ENCODE data around the gene OSBP2. TPM values are rescaled to one million over a fixed set of nuclear protein-coding genes. Genes with fewer than 3 reads are reported as not detected.

The OSBP2 gene
- polyA plus RNA-seq: 1 to 10 TPM in 1 of 3 donors, under 1 TPM in 2; 0.19 to 2.4 (median 0.35) TPM

- Mint-ChIP-seq H3K4me1 (peaks cover 6 to 9% of the 10 kb centered on the region in 2 donors), H3K36me3 (peaks cover 0 to 5% (median 0%) of the 10 kb centered on the region in 3 donors), H3K27me3 (ENCODE audit: low read depth in 3 of 3) (peaks cover 8 to 10% (median 9%) of the 10 kb centered on the region in 3 donors), H3K27ac (peak within 1 kb of the TSS in 4 of 6 donors; percentile 10 to 69 (median 28)), H3K9me3 (peaks cover 0 to 1% (median 0%) of the 10 kb centered on the region in 6 donors), H3K4me3 (peak within 1 kb of the TSS; percentile 80 to 90 (median 86))
- peak; percentile 14 to 27 (median 24) for DNase-seq
These were observed at the start of gene OSBP2 for GRCh38 chr22:30694640-30695350. Gene OSBP2 (plus strand): TSS chr22:30694874. CDS start chr22:30694910, 36 bp downstream.

- Mint-ChIP-seq H3K36me3 (no peaks in the 10 kb centered on the region), H3K27ac (no peak overlapping the region), H3K4me3 (no peak overlapping the region), H3K4me1 (no peaks in the 10 kb centered on the region), H3K27me3 (ENCODE audit: low read depth in 3 of 3) (peaks cover 0 to 2% (median 0%) of the 10 kb centered on the region in 3 donors), H3K9me3 (no peaks in the 10 kb centered on the region)
- DNase-seq: no peak
These were observed 48.0 kb upstream of the OSBP2 start for GRCh38 chr22:30646518-30647160.

GRCh38 chr22:30647536-30647935 lies 47.1 kb upstream of the OSBP2 start:
- H3K9me3 Mint-ChIP-seq: no peaks in the 10 kb centered on the region
- DNase-seq: no peak
- peaks cover 0 to 2% (median 0%) of the 10 kb centered on the region in 3 donors for H3K27me3 Mint-ChIP-seq (ENCODE audit: low read depth in 3 of 3)
- no peak overlapping the region for H3K27ac Mint-ChIP-seq
- H3K4me3 Mint-ChIP-seq: no peak overlapping the region
- H3K36me3 Mint-ChIP-seq: no peaks in the 10 kb centered on the region
- H3K4me1 Mint-ChIP-seq: peaks cover 0 to 2% of the 10 kb centered on the region in 2 donors

- H3K4me1 Mint-ChIP-seq: peaks cover 0 to 5% of the 10 kb centered on the region in 2 donors
- peaks cover 0 to 2% (median 0%) of the 10 kb centered on the region in 3 donors for H3K27me3 Mint-ChIP-seq (ENCODE audit: low read depth in 3 of 3)
- peak overlapping the region in 1 of 6 donors; percentile 17 for H3K27ac Mint-ChIP-seq
- no peak for DNase-seq
- H3K9me3 Mint-ChIP-seq: no peaks in the 10 kb centered on the region
- no peak overlapping the region for H3K4me3 Mint-ChIP-seq
- H3K36me3 Mint-ChIP-seq: no peaks in the 10 kb centered on the region
These were observed 45.8 kb upstream of the OSBP2 start for GRCh38 chr22:30648825-30649224.

GRCh38 chr22:30649430-30650007 lies 45.2 kb upstream of the OSBP2 start:
- peaks cover 0 to 5% of the 10 kb centered on the region in 2 donors for H3K4me1 Mint-ChIP-seq
- peaks cover 0 to 2% (median 0%) of the 10 kb centered on the region in 3 donors for H3K27me3 Mint-ChIP-seq (ENCODE audit: low read depth in 3 of 3)
- peak in 1 of 3 donors; percentile 7 for DNase-seq
- H3K4me3 Mint-ChIP-seq: no peak overlapping the region
- H3K27ac Mint-ChIP-seq: no peak overlapping the region
- no peaks in the 10 kb centered on the region for H3K36me3 Mint-ChIP-seq
- H3K9me3 Mint-ChIP-seq: no peaks in the 10 kb centered on the region

GRCh38 chr22:30650508-30651116 lies 44.1 kb upstream of the OSBP2 start:
- Mint-ChIP-seq H3K4me1 (peaks cover 0 to 5% of the 10 kb centered on the region in 2 donors), H3K9me3 (no peaks in the 10 kb centered on the region), H3K36me3 (peaks cover 0 to 2% (median 0%) of the 10 kb centered on the region in 3 donors), H3K27ac (no peak overlapping the region), H3K4me3 (no peak overlapping the region), H3K27me3 (ENCODE audit: low read depth in 3 of 3) (peaks cover 0 to 2% (median 0%) of the 10 kb centered on the region in 3 donors)
- DNase-seq: no peak

GRCh38 chr22:30652852-30653251 lies 41.8 kb upstream of the OSBP2 start:
- Mint-ChIP-seq H3K4me1 (peaks cover 0 to 5% of the 10 kb centered on the region in 2 donors), H3K27me3 (ENCODE audit: low read depth in 3 of 3) (peaks cover 0 to 2% (median 0%) of the 10 kb centered on the region in 3 donors), H3K9me3 (no peaks in the 10 kb centered on the region), H3K4me3 (no peak overlapping the region), H3K36me3 (peaks cover 0 to 3% (median 0%) of the 10 kb centered on the region in 3 donors), H3K27ac (no peak overlapping the region)
- DNase-seq: no peak

GRCh38 chr22:30654361-30654760 lies 40.3 kb upstream of the OSBP2 start:
- Mint-ChIP-seq H3K9me3 (no peaks in the 10 kb centered on the region), H3K4me1 (peaks cover 0 to 5% of the 10 kb centered on the region in 2 donors)

GRCh38 chr22:30655532-30655931 lies 39.1 kb upstream of the OSBP2 start:
- Mint-ChIP-seq H3K4me1 (peaks cover 0 to 5% of the 10 kb centered on the region in 2 donors), H3K27ac (no peak overlapping the region), H3K27me3 (ENCODE audit: low read depth in 3 of 3) (no peaks in the 10 kb centered on the region), H3K9me3 (no peaks in the 10 kb centered on the region), H3K4me3 (no peak overlapping the region), H3K36me3 (peaks cover 7 to 14% (median 9%) of the 10 kb centered on the region in 3 donors)
- DNase-seq: no peak

More at GRCh38 chr22:30654361-30654760, 40.3 kb upstream of the OSBP2 start:
- Mint-ChIP-seq H3K36me3 (peaks cover 0 to 3% (median 0%) of the 10 kb centered on the region in 3 donors), H3K27me3 (ENCODE audit: low read depth in 3 of 3) (peaks cover 0 to 2% (median 0%) of the 10 kb centered on the region in 3 donors), H3K4me3 (no peak overlapping the region), H3K27ac (no peak overlapping the region)
- no peak for DNase-seq

GRCh38 chr22:30662040-30662439 lies 32.6 kb upstream of the OSBP2 start:
- no peak overlapping the region for H3K27ac Mint-ChIP-seq
- peaks cover 20 to 30% (median 22%) of the 10 kb centered on the region in 3 donors for H3K36me3 Mint-ChIP-seq
- no peaks in the 10 kb centered on the region for H3K9me3 Mint-ChIP-seq
- peaks cover 8 to 18% of the 10 kb centered on the region in 2 donors for H3K4me1 Mint-ChIP-seq
- no peak for DNase-seq
- H3K27me3 Mint-ChIP-seq (ENCODE audit: low read depth in 3 of 3): peaks cover 0 to 4% (median 3%) of the 10 kb centered on the region in 3 donors
- no peak overlapping the region for H3K4me3 Mint-ChIP-seq

- Mint-ChIP-seq H3K27ac (peak overlapping the region in 2 of 6 donors; percentile 21 to 28), H3K4me3 (no peak overlapping the region), H3K4me1 (peaks cover 20 to 32% of the 10 kb centered on the region in 2 donors), H3K9me3 (no peaks in the 10 kb centered on the region), H3K36me3 (peaks cover 19 to 27% (median 22%) of the 10 kb centered on the region in 3 donors), H3K27me3 (ENCODE audit: low read depth in 3 of 3) (peaks cover 11 to 13% (median 13%) of the 10 kb centered on the region in 3 donors)
- DNase-seq: no peak
These were observed 29.9 kb upstream of the OSBP2 start for GRCh38 chr22:30664798-30665197.

- Mint-ChIP-seq H3K4me3 (no peak overlapping the region), H3K4me1 (peaks cover 20 to 32% of the 10 kb centered on the region in 2 donors), H3K9me3 (no peaks in the 10 kb centered on the region), H3K27ac (peak overlapping the region in 3 of 6 donors; percentile 12 to 28 (median 17)), H3K36me3 (peaks cover 14 to 22% (median 18%) of the 10 kb centered on the region in 3 donors), H3K27me3 (ENCODE audit: low read depth in 3 of 3) (peaks cover 11 to 13% (median 13%) of the 10 kb centered on the region in 3 donors)
- DNase-seq: no peak
These were observed 29.4 kb upstream of the OSBP2 start for GRCh38 chr22:30665266-30665665.

GRCh38 chr22:30665786-30666185 lies 28.9 kb upstream of the OSBP2 start:
- Mint-ChIP-seq H3K4me3 (peak overlapping the region in 4 of 5 donors; percentile 61 to 96 (median 81)), H3K27me3 (ENCODE audit: low read depth in 3 of 3) (peaks cover 10 to 13% (median 13%) of the 10 kb centered on the region in 3 donors), H3K27ac (peak overlapping the region in 4 of 6 donors; percentile 17 to 86 (median 56)), H3K36me3 (peaks cover 11 to 19% (median 15%) of the 10 kb centered on the region in 3 donors), H3K9me3 (no peaks in the 10 kb centered on the region), H3K4me1 (peaks cover 20 to 32% of the 10 kb centered on the region in 2 donors)
- no peak for DNase-seq

All from immature natural killer cell (primary cell).